Suprapubic skin (tissue), 4 donors: ENCODE data around the gene HBA2. TPM values are rescaled to one million over a fixed set of nuclear protein-coding genes. Genes with fewer than 3 reads are reported as not detected.
"Not testable (repeated sequence)": the region's sequence is repeated elsewhere in the genome, so short reads cannot be mapped to it uniquely, and the experiment has no call there.

ENCODE experiments used
- DNase-seq, 2 donors: peaks; one replicate each; pipeline ENCODE4 v3.0.0-alpha.2; 2019; ENCODE audit warnings: low spot score in 2 of 2
- H3K27ac ChIP-seq: fragments of 200-600 bp; sonication (generic); one replicate; pipeline ENCODE4 v1.5.1; 2019
- H3K27me3 ChIP-seq: fragments of 200-600 bp; sonication (generic); one replicate; pipeline ENCODE4 v1.5.1; 2019
- H3K36me3 ChIP-seq: fragments of 200-600 bp; sonication (generic); one replicate; pipeline ENCODE4 v1.5.1; 2019
- H3K4me1 ChIP-seq: fragments of 200-600 bp; sonication (generic); one replicate; pipeline ENCODE4 v1.5.1; 2019
- H3K4me3 ChIP-seq: fragments of 200-600 bp; sonication (generic); one replicate; pipeline ENCODE4 v1.5.1; 2019; ENCODE audit warnings: mild to moderate bottlenecking
- H3K9me3 ChIP-seq: fragments of 200-600 bp; sonication (generic); one replicate; pipeline ENCODE4 v1.5.1; 2019
- CTCF ChIP-seq, 2 donors: fragments of 200-600 bp in 1 of 2; fragments of 450-650 bp in 1 of 2; sonication (generic) in 1 of 2; IDR thresholded peaks; one replicate each; pipeline ENCODE4 v1.5.1; 2016 to 2019; ENCODE audit warnings: antibody characterized with exemption in 2 of 2, mild to moderate bottlenecking in 1 of 2, moderate library complexity in 1 of 2
- EP300 ChIP-seq: sonication (generic); formaldehyde crosslinking; IDR thresholded peaks from one replicate; pipeline ENCODE4 v1.6.1; 2017; ENCODE audit warnings: antibody characterized with exemption
- POLR2A ChIP-seq, 2 donors: fragments of 450-650 bp; IDR thresholded peaks; one replicate each; pipeline ENCODE4 v1.6.1; 2017; ENCODE audit warnings: antibody characterized with exemption in 2 of 2, mild to moderate bottlenecking in 2 of 2, moderate library complexity in 2 of 2
- POLR2AphosphoS5 ChIP-seq, 3 donors: sonication (generic); formaldehyde crosslinking; IDR thresholded peaks; one replicate each; pipeline ENCODE4 v1.6.1; 2017; ENCODE audit warnings: antibody characterized with exemption in 3 of 3
- WGBS: methylation state at CpG from one replicate; pipeline ENCODE4 v1.1.5; 2018; 5-methylcytosine and 5-hydroxymethylcytosine counted together
- total RNA-seq, 4 donors: library from RNA; depleted of rRNA; stranded (reverse); fragments of >200 nt; gene quantifications; one replicate each; pipeline ENCODE4 v1.1.0, GENCODE V29; 2016

The HBA2 gene
- total RNA-seq = 100 to 1,000 TPM in 2 of 4 donors, 10 to 100 TPM in 2; 13.0 to 282 (median 96.5) TPM

GRCh38 chr16:172374-172941 is at the start of gene HBA2:
Gene HBA2 (plus strand): TSS chr16:172876. CDS start chr16:172913, 37 bp downstream.
- H3K36me3 ChIP-seq, H3K4me3 ChIP-seq, DNase-seq, H3K9me3 ChIP-seq, H3K27ac ChIP-seq: not testable (repeated sequence)
- H3K4me1 ChIP-seq = peaks cover 12% of the 10 kb centered on the region
- no CpG with 5 or more reads among the region's 74 CpGs for WGBS
- H3K27me3 ChIP-seq = peaks cover 72% of the 10 kb centered on the region

GRCh38 chr16:123558-124350 is 48.9 kb upstream of the HBA2 start:
- 81% methylated on average over 13 of the region's 19 CpGs for WGBS
- DNase-seq, H3K4me1 ChIP-seq, H3K4me3 ChIP-seq, H3K27ac ChIP-seq, H3K27me3 ChIP-seq, H3K9me3 ChIP-seq, H3K36me3 ChIP-seq: not testable (repeated sequence)

- 84% methylated on average over 3 of the region's 3 CpGs for WGBS
- H3K27ac ChIP-seq = no peak overlapping the region
- no peak for DNase-seq
- TF ChIP-seq POLR2A (IDR thresholded peaks at IDR 0.05) = no peak
- no peak for TF ChIP-seq EP300
- no peak for TF ChIP-seq CTCF (IDR thresholded peaks at IDR 0.05)
- TF ChIP-seq POLR2AphosphoS5 (IDR thresholded peaks at IDR 0.05) = no peak
- no peak overlapping the region for H3K4me3 ChIP-seq
- H3K4me1 ChIP-seq = no peaks in the 10 kb centered on the region
- H3K9me3 ChIP-seq = no peaks in the 10 kb centered on the region
- peaks cover 6% of the 10 kb centered on the region for H3K36me3 ChIP-seq
- H3K27me3 ChIP-seq = no peaks in the 10 kb centered on the region
Measured at GRCh38 chr16:125011-125410, 47.7 kb upstream of the HBA2 start.

- Histone ChIP-seq H3K27me3 (no peaks in the 10 kb centered on the region), H3K4me1 (no peaks in the 10 kb centered on the region), H3K27ac (no peak overlapping the region), H3K9me3 (no peaks in the 10 kb centered on the region), H3K4me3 (no peak overlapping the region), H3K36me3 (peaks cover 6% of the 10 kb centered on the region)
- TF ChIP-seq POLR2A (IDR thresholded peaks at IDR 0.05) (no peak), CTCF (IDR thresholded peaks at IDR 0.05) (no peak), POLR2AphosphoS5 (IDR thresholded peaks at IDR 0.05) (no peak), EP300 (no peak)
- DNase-seq = no peak
- 95% methylated on average over 2 of the region's 2 CpGs for WGBS
Measured at GRCh38 chr16:129075-129474, 43.6 kb upstream of the HBA2 start.

- no peak for DNase-seq
- H3K36me3 ChIP-seq = no peaks in the 10 kb centered on the region
- H3K9me3 ChIP-seq = no peaks in the 10 kb centered on the region
- no peak overlapping the region for H3K4me3 ChIP-seq
- no peak overlapping the region for H3K27ac ChIP-seq
- H3K4me1 ChIP-seq = no peaks in the 10 kb centered on the region
- TF ChIP-seq CTCF (IDR thresholded peaks at IDR 0.05) (no peak), POLR2AphosphoS5 (IDR thresholded peaks at IDR 0.05) (no peak), POLR2A (IDR thresholded peaks at IDR 0.05) (no peak)
- no peaks in the 10 kb centered on the region for H3K27me3 ChIP-seq
- WGBS = 97% methylated on average over 15 of the region's 15 CpGs
Measured at GRCh38 chr16:130533-131173, 42.0 kb upstream of the HBA2 start.

GRCh38 chr16:132120-132519 is 40.6 kb upstream of the HBA2 start:
- 95% methylated on average over 7 of the region's 7 CpGs for WGBS

More at GRCh38 chr16:132120-132519, 40.6 kb upstream of the HBA2 start:
- Histone ChIP-seq H3K27ac (no peak overlapping the region), H3K36me3 (no peaks in the 10 kb centered on the region), H3K27me3 (no peaks in the 10 kb centered on the region), H3K4me3 (no peak overlapping the region), H3K9me3 (no peaks in the 10 kb centered on the region), H3K4me1 (peaks cover under 1% of the 10 kb centered on the region)
- no peak for DNase-seq
- no peak for TF ChIP-seq CTCF (IDR thresholded peaks at IDR 0.05)
- no peak for TF ChIP-seq POLR2A (IDR thresholded peaks at IDR 0.05)
- TF ChIP-seq POLR2AphosphoS5 (IDR thresholded peaks at IDR 0.05) = no peak
- TF ChIP-seq EP300 = no peak
